GM18499 (cell line): ENCODE data around the gene IL20.
"Not testable (repeated sequence)": the region's sequence is repeated elsewhere in the genome, so short reads cannot be mapped to it uniquely, and the experiment has no call there.

Source experiments
- ATAC-seq: cut with Tn5 transposase; IDR thresholded peaks from one replicate; pipeline ENCODE4 v1.9.1; 2021; ENCODE audit warnings: moderate number of reproducible peaks; ENCODE audit not compliant: insufficient read depth, unreplicated experiment

The IL20 gene

DNA sequence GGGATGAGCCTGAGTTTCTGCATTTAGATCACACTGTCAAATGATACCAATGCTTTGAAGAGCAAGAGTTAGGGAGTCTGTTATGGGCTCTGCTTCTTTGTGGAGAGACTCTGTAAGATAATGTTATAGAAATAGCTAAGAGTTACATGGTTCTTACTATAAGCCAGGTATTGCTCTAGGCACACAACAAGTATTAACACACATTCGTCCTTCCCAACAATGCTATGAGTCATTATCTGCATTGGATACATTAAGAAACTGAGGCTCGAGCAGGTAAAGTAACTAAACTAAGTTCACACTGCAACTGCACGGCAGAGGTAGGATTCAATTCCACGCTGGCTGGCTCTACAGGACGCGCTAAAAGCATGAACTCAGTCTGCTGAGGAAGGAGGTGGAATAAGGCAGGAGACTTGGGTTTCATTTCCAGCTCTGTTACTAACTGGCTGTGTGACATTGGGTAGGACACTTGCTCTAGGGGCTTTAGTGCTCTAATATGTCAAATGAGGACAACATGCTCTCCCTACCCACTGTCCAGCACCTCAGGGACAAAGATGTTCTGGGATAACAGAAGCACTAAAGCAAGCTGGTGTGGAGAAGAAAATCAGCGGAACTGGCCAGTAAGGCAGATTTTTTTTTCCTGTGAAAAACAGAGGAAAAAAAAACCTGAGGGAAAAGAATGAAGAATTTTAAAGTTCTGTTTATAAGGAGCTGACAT is 23.7 kb upstream of the IL20 start:
- ATAC-seq: no peak

DNA sequence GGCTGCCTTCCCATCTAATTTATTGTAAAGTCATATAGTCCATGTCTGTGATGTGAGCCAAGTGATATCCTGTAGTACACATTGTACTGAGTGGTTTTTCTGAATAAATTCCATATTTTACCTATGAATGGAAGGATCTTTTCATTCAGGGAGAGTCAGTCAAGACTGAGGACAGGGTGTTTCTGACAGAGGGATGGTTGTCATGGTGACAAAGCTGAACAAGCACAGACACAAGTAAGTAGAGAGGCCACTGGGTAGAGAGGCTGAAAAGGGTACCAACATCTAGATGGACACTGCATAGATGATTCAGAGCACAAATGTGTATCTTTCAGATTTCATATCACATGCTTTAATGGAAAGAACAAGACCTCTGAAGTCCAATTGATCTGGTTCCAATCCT is 22.6 kb upstream of the IL20 start:
- no peak for ATAC-seq

DNA sequence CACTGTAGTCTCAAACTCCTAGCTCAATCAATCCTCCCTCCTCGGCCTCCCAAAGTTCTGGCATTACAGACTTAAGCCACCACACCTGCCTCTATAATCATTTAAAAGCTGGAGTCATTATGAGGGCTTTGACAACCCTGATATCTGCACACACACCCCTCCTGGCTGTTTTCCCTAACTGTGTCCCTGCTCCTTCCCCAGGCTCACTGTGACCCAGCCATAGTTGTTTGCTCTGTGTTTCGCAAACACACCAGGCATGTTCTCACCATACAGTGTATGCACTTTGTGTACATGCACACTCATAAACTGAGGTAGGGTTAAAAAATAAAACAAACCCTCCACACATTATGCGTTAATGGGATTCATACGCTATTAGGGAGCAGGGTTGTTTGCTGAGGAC is 21.8 kb upstream of the IL20 start:
- no peak for ATAC-seq

GRCh38 chr1:206846487-206846886 is 18.9 kb upstream of the IL20 start:
- no peak for ATAC-seq

DNA sequence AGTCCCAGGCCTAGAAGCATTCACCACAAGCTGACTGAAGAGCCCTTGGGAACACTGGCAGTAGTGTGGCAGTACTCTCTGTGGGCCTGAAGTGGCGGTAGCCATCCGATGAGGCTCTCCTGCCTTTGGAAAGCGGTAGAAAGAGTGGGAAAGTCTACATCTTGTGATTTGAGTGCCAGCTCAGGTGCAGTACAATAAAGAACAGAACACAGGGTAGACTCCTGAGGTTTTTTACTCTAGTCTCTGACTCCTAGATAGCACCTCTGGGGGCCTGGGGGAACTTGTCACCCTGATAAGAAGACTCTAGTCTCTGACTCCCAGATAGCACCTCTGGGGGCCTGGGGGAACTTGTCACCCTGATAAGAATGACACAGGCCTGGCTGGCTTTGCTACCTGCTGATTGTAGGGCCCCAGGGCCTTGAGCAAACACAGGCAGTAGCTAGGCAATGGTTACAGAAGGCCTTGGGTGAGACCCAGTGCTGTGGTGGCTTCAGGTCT is 18.0 kb upstream of the IL20 start:
- ATAC-seq: no peak

DNA sequence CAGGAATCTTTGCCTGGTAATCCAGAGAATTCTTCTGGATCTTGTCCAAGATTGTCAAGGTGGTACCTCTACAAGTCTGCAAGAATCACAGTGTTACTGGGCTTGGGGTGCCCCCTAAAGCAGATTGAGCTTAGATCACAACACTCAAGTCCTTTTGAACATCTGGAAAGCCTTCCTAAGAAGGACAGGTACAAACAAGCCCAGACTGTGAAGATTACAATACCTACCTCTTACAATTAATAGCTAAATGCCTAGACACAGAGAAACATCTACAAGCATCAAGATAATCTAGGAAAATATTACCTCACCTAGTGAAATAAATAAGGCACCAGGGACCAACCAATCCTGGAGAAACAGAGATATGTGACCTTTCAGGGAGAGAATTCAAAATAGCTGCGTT is 17.5 kb upstream of the IL20 start:
- no peak for ATAC-seq

GRCh38 chr1:206850401-206850800 is 15.0 kb upstream of the IL20 start:
- ATAC-seq: no peak

DNA sequence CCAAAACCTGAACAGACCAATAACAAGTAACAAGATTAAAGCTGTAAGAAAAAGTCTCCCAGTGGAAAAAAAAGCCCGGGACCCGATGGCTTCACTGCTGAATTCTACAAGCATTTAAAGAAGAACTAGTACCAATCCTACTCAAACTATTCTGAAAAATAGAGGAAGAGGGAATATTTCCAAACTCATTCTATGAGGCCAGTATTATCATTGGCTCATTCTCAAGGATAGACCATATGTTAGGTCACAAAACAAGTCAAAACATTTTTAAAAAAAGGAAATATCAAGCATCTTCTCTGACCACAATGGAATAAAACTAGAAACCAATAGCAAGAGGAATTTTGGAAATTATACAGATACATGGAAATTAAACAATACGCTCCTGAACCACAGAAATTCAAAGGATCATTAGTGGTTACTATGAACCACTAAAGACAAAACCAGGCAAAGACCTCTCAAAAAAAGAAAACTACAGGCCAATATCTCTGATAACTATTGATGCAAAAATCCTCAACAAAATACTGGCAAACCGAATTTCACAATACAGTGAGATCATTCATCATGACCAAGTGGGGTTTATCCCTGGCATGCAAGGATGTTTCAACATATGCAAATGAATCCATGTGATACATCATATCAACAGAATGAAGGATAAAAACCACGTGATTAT is 13.9 kb upstream of the IL20 start:
- ATAC-seq: no peak

DNA sequence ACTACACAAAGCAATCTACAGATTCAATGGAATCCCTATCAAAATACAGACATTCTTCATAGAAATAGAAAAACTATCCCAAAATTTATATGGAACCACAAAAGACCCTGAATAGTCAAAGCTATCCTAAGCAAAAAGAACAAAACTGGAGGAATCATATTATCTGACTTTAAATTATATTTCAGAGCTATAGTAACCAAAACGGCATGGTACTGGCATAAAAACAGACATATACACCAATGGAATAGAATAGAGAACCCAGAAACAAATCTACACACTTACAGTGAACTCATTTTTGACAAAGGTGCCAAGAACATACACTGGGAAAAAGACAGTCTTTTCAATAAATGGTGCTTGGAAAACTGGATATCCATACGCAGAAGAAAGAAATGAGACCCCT is 12.8 kb upstream of the IL20 start:
- not testable (repeated sequence) for ATAC-seq

GRCh38 chr1:206853696-206854095 is 11.7 kb upstream of the IL20 start:
- not testable (repeated sequence) for ATAC-seq

DNA sequence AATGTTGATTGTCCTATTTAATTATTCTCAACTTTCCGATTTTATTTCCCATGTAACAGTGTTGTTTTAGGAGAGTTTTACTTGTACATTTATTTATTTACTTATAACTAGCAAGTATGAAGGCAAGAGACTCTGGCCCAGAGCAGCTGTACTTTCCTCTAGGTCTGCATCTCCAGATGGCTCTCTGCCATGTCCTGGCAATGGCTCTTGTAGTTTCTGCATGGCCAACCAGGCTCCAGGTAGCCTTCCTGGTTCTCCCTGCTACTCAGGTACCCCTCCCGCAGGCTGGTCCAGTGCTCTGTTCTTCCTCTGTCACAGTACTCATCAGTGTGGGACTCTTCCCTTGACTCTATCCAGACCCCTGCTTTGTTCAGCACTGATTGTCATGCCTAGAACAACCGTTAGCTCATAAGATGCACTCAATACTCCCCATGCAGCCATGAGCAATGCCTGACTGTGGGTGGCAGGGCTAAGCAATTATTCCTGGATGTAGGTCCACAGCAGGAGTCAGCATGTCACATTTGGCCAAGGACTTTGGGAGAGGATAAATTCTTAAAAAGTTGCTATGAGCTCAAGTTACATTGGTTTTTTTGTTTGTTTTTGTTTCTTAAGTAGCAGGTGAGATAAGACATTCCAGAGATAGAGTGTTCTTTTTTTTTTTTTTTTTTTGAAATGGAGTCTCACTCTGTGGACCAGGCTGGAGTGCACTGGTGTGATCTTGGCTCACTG is 10.9 kb upstream of the IL20 start:
- no peak for ATAC-seq

DNA sequence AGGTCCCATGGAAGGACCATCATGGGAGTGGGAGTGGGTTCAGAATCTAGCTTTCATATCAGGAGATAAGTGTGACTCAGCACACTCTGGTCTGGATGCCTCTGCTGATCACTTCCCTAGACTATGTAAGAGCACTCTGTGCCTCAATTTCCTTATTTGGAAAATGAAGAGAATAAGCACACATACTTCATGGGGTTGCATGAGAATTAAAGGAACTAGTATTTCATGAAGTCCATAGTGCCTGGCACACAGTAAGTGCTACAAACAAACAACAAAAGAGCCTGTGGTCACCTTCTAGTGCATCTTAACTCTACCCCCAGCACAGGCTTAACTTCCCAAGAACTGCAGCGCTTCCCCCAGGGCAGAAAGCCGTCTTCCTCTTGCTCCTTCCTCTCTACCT is 9.6 kb upstream of the IL20 start:
- no peak for ATAC-seq

DNA sequence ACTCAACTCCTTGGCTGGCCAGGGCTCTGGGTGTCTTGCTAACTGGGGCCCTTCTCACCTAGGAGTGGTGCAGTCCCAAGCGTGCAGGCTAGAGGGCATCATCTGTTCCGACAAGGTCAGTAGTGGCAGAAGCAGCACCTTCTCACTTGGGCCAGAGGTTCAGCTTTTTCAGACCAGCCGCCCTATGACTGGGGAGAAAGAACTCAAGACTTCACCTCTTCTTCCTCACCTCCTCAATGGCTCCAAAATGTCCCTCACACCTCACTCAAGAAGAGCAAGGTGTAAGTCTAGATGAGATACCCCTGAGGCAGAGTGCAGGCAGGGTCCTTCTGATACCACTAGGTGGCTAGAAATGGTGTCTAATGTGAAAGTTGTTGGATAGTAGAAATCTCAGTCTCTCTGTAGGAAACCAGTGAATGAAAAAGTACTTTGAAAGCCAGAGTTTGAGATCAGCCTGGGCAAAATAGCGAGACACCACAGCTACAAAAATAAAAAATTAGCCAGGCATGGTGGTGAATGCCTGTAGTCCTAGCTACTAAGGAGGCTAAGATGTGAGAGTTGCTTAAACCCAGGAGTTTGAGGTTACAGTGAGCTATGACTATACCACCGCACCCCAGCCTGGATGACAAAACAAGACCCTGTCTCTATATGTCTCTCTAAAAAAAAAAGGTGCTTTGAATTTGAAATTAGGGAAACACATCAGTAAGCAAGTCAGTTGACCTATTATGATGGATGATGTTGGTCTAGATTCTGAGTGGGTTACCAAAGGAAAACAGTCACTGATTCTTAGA is 8.6 kb upstream of the IL20 start:
- ATAC-seq: no peak

DNA sequence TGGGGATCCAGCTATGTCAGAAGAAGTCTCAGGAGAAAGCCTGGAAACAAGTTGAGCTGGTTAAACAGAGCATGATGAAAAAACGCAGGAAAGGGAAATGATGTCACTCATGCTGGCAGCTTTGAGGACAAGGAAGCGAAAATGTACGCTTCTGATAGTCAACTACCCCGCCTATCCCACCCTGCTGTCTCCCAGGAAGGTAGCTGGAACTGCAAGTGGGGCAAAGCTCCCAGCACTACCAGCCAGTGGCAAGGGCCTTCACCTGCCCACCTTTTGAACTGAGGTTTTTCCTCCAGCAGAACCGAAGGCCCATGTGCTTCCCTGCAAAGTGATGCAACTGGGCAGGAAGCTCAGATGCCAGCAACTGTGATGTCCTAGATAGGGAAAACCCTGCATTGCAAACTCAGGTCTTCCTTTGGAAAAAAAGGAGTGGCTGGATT is 6.3 kb upstream of the IL20 start:
- no peak for ATAC-seq

GRCh38 chr1:206860165-206860564 is 5.3 kb upstream of the IL20 start:
- no peak for ATAC-seq

DNA sequence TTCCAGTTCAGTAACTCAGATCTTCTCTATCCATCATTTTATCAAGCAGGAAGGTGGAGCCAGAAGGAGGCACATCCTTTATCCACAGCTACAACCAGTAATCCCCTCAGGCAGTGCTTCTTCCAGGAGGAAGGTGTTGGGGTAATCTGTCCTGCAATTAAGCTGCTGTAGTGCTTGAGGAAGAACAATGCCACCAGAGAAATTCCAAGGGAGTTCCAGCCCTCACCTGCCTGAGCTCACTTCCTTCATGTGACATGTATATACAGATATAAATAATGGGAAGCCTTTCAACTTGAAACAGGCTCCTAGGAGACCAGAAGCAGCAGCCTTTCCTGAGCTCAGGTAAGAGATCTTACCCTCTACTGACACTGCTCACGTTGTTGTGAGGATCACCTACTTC is 2.2 kb upstream of the IL20 start:
- no peak for ATAC-seq

- ATAC-seq: no peak
Measured at GRCh38 chr1:206866062-206866461, 639 bp downstream of the IL20 start.

GRCh38 chr1:206867239-206867638 is 1.8 kb downstream of the IL20 start:
- ATAC-seq: no peak

DNA sequence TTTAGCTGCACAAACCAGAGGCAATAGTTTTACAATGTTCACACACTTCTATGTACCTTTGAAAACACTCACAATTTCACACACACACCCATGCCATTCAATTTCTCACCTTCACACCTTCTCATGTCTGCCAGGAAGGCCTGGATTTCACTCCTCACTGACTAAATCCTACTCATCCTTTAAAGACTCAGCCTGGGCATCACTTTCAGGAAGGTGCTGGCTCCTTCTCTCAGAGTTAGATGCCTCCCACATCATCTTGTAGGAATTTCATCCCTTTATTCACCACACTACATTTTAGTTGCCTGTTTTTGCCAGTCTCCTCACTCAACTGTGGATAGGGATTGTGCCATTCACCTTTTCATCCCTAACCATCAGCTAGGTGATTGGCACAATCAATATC is 2.3 kb downstream of the IL20 start:
- ATAC-seq: no peak

- no peak for ATAC-seq
Measured at GRCh38 chr1:206868264-206868663, 2.8 kb downstream of the IL20 start.

- ATAC-seq: no peak
Measured at GRCh38 chr1:206872139-206872538, 6.7 kb downstream of the IL20 start.
